K562 (cell line): Measurements from ENCODE around the gene PRPF6. TPM values are rescaled to one million over a fixed set of nuclear protein-coding genes. Genes with fewer than 3 reads are reported as not detected.

Experiments
- BRCA1 ChIP-seq, 2 experiments: fragments of 450-650 bp in 1 of 2; sonication (generic) in 1 of 2; formaldehyde crosslinking in 1 of 2; IDR thresholded peaks; 2 replicates each; pipeline versions ENCODE4 v1.5.0 to v1.6.1; 2017 to 2020; ENCODE audit warnings: mild to moderate bottlenecking in 1 of 2, missing genetic modification reagents in 1 of 2
- CBFA2T2 ChIP-seq: fragments of 450-650 bp; conservative IDR thresholded peaks from 2 replicates; pipeline ENCODE4 v1.6.1; 2017; ENCODE audit warnings: mild to moderate bottlenecking
- CCNT2 ChIP-seq: IDR thresholded peaks from 2 replicates; pipeline ENCODE4 v1.6.1; 2011; ENCODE audit warnings: borderline replicate concordance, low read depth, mild to moderate bottlenecking, moderate library complexity, mixed read lengths, low read length; ENCODE audit not compliant: insufficient read length; ENCODE audit errors: extremely low read depth
- FOXJ2 ChIP-seq: fragments of 200-800 bp; sonication (Bioruptor generic); IDR thresholded peaks from 2 replicates; pipeline ENCODE4 v1.6.1; 2016; ENCODE audit warnings: missing genetic modification characterization, missing compliant biosample characterization
- HSF4 ChIP-seq: fragments of 250-450 bp; sonication (Bioruptor Pico); IDR thresholded peaks from 2 replicates; pipeline ENCODE4 v2.1.2; 2022; ENCODE audit warnings: mild to moderate bottlenecking, moderate library complexity, borderline replicate concordance
- PHF20 ChIP-seq: fragments of 450-650 bp; IDR thresholded peaks from 2 replicates; pipeline ENCODE4 v1.6.1; 2018; ENCODE audit not compliant: partially characterized antibody
- SIN3B ChIP-seq: fragments of 450-650 bp; IDR thresholded peaks from 2 replicates; pipeline ENCODE4 v1.6.1; 2017; ENCODE audit warnings: low read depth, mild to moderate bottlenecking, moderate library complexity
- SP1 ChIP-seq: sonication (generic); formaldehyde crosslinking; IDR thresholded peaks from 2 replicates; pipeline ENCODE4 v1.8.1; 2022; ENCODE audit warnings: mild to moderate bottlenecking, missing genetic modification reagents
- SP2 ChIP-seq: IDR thresholded peaks from 2 replicates; pipeline ENCODE4 v1.6.1; 2011; ENCODE audit warnings: mild to moderate bottlenecking, low read depth, low read length, moderate library complexity; ENCODE audit not compliant: poor library complexity, severe bottlenecking; ENCODE audit errors: extremely low read depth
- TAF7 ChIP-seq: fragments of 450-650 bp; IDR thresholded peaks from 2 replicates; pipeline ENCODE4 v1.6.1; 2016; ENCODE audit warnings: missing genetic modification characterization, missing compliant biosample characterization
- U2AF2 ChIP-seq: fragments of 200-400 bp; formaldehyde crosslinking; optimal IDR thresholded peaks from 2 replicates; pipeline ENCODE3; 2017; ENCODE audit warnings: low read depth, mild to moderate bottlenecking, low read length
- ZNF124 ChIP-seq: sonication (generic); formaldehyde crosslinking; IDR thresholded peaks from 2 replicates; pipeline ENCODE4 v1.8.1; 2022; ENCODE audit warnings: missing genetic modification reagents
- polyA plus RNA-seq, 8 experiments: library from polyadenylated mRNA; depleted of rRNA in 4 of 8; stranded (reverse) in 5 of 8; unstranded in 3 of 8; fragments of >200 nt; fragmentation: Nextera tagmentation in 2 of 8; fragmentation: Illumina TruSeq in 1 of 8; extraction: Ambion mirVana in 2 of 8; extraction: Trizol in 1 of 8; gene quantifications; 2 replicates each; pipeline versions ENCODE4 v1.2.1 to v1.2.3, GENCODE V29; 2011 to 2014; ENCODE audit warnings: inconsistent platforms in 1 of 8, missing spikeins in 1 of 8
- total RNA-seq, 7 experiments: library from RNA; depleted of rRNA in 6 of 7; stranded (reverse); fragments of >200 nt in 6 of 7; fragmentation: Illumina TruSeq in 2 of 7; extraction: Trizol in 2 of 7; gene quantifications; 2 replicates each; pipeline versions ENCODE4 v1.2.1 to v1.2.3, GENCODE V29; 2011 to 2021; ENCODE audit warnings: low replicate concordance in 1 of 7
- TF ChIP-seq, protein P1 (sequence below): sonication (generic); formaldehyde crosslinking; IDR thresholded peaks from 2 replicates; pipeline ENCODE4 v1.8.0; 2022; ENCODE audit warnings: mild to moderate bottlenecking, missing genetic modification reagents
- TF ChIP-seq, protein P2 (sequence below): sonication (generic); formaldehyde crosslinking; IDR thresholded peaks from 2 replicates; pipeline ENCODE4 v1.8.1; 2023; ENCODE audit warnings: mild to moderate bottlenecking, missing genetic modification reagents
- TF ChIP-seq, protein P3 (sequence below): fragments of 250-450 bp; sonication (Bioruptor Pico); IDR thresholded peaks from 2 replicates; pipeline ENCODE4 v1.4.0; 2020
- TF ChIP-seq, protein P4 (sequence below): fragments of 450-650 bp; formaldehyde crosslinking; IDR thresholded peaks from 2 replicates; pipeline ENCODE4 v1.4.0; 2020; ENCODE audit warnings: mild to moderate bottlenecking, mixed read lengths
- TF ChIP-seq, protein P5 (sequence below): IDR thresholded peaks from 2 replicates; pipeline ENCODE4 v1.6.1; 2014; ENCODE audit warnings: antibody characterized with exemption
- TF ChIP-seq, protein P6 (sequence below): fragments of 250-450 bp; sonication (Bioruptor Pico); IDR thresholded peaks from 2 replicates; pipeline ENCODE4 v1.8.0; 2021; ENCODE audit warnings: mild to moderate bottlenecking, moderate library complexity

PRPF6 gene
- total and polyA plus RNA-seq, 9 of the 15 experiments (the other 6 are each of a cell fraction or from before 2014, with no cell fraction given) = 4.2 to 83.2 (median 59.9) TPM

DNA sequence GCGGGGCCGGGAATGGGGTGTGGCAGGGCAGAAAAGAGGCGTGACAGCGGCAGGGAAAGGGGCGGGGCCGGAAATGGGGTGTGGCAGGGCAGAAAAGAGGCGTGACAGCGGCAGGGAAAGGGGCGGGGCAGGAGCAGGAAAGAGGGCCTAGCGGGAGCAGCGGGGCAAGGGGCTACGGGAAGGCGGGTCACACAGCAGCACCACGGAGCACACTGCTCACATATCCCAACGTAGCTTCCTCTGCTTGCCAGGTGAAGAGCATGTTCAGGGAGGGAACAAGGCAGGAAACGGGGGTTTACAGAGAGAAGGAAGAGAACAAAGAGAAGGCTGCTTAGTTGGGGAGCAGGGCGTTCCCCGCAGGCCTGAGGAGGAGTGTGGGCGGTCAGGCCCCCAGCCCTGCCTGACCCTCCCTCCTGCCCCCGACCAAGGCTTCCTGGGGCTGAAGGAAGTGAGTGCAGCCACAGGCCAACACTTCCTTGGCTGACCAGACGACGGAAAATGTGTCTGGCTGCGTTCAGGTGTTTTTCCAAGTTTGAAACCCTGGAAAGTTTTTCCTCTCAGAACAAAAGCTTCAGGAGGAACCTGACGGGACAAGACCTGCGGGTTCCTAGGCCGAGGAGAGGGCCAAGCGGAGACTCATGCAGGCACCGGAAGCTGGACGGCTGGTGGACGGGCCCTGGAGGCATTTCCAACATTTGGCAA, 38.5 kb upstream of the PRPF6 start (continued):
- TF ChIP-seq SP2 (no peak), BRCA1 (IDR thresholded peaks at IDR 0.05) (no peak), BRCA1 (CRISPR knock-in tag; IDR thresholded peaks at IDR 0.05) (no peak), CBFA2T2 (no peak), TAF7 (tag) (no peak), ZNF124 (CRISPR knock-in tag) (no peak), U2AF2 (no peak), FOXJ2 (no peak), HSF4 (CRISPR knock-in tag) (no peak), PHF20 (no peak), SP1 (peak; percentile 89), CCNT2 (peak; percentile 49), SIN3B (no peak)
- TF ChIP-seq, protein P1, sequence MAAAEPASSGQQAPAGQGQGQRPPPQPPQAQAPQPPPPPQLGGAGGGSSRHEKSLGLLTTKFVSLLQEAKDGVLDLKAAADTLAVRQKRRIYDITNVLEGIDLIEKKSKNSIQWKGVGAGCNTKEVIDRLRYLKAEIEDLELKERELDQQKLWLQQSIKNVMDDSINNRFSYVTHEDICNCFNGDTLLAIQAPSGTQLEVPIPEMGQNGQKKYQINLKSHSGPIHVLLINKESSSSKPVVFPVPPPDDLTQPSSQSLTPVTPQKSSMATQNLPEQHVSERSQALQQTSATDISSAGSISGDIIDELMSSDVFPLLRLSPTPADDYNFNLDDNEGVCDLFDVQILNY (CRISPR knock-in tag) = no peak
- TF ChIP-seq, protein P2, sequence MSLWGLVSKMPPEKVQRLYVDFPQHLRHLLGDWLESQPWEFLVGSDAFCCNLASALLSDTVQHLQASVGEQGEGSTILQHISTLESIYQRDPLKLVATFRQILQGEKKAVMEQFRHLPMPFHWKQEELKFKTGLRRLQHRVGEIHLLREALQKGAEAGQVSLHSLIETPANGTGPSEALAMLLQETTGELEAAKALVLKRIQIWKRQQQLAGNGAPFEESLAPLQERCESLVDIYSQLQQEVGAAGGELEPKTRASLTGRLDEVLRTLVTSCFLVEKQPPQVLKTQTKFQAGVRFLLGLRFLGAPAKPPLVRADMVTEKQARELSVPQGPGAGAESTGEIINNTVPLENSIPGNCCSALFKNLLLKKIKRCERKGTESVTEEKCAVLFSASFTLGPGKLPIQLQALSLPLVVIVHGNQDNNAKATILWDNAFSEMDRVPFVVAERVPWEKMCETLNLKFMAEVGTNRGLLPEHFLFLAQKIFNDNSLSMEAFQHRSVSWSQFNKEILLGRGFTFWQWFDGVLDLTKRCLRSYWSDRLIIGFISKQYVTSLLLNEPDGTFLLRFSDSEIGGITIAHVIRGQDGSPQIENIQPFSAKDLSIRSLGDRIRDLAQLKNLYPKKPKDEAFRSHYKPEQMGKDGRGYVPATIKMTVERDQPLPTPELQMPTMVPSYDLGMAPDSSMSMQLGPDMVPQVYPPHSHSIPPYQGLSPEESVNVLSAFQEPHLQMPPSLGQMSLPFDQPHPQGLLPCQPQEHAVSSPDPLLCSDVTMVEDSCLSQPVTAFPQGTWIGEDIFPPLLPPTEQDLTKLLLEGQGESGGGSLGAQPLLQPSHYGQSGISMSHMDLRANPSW (CRISPR knock-in tag) = no peak
- TF ChIP-seq, protein P3, sequence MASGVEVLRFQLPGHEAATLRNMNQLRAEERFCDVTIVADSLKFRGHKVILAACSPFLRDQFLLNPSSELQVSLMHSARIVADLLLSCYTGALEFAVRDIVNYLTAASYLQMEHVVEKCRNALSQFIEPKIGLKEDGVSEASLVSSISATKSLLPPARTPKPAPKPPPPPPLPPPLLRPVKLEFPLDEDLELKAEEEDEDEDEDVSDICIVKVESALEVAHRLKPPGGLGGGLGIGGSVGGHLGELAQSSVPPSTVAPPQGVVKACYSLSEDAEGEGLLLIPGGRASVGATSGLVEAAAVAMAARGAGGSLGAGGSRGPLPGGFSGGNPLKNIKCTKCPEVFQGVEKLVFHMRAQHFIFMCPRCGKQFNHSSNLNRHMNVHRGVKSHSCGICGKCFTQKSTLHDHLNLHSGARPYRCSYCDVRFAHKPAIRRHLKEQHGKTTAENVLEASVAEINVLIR = no peak
- TF ChIP-seq, protein P4, sequence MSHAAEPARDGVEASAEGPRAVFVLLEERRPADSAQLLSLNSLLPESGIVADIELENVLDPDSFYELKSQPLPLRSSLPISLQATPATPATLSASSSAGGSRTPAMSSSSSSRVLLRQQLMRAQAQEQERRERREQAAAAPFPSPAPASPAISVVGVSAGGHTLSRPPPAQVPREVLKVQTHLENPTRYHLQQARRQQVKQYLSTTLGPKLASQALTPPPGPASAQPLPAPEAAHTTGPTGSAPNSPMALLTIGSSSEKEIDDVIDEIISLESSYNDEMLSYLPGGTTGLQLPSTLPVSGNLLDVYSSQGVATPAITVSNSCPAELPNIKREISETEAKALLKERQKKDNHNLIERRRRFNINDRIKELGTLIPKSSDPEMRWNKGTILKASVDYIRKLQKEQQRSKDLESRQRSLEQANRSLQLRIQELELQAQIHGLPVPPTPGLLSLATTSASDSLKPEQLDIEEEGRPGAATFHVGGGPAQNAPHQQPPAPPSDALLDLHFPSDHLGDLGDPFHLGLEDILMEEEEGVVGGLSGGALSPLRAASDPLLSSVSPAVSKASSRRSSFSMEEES (CRISPR knock-in tag) = no peak
- TF ChIP-seq, protein P5, sequence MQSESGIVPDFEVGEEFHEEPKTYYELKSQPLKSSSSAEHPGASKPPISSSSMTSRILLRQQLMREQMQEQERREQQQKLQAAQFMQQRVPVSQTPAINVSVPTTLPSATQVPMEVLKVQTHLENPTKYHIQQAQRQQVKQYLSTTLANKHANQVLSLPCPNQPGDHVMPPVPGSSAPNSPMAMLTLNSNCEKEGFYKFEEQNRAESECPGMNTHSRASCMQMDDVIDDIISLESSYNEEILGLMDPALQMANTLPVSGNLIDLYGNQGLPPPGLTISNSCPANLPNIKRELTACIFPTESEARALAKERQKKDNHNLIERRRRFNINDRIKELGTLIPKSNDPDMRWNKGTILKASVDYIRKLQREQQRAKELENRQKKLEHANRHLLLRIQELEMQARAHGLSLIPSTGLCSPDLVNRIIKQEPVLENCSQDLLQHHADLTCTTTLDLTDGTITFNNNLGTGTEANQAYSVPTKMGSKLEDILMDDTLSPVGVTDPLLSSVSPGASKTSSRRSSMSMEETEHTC = no peak
- TF ChIP-seq, protein P6, sequence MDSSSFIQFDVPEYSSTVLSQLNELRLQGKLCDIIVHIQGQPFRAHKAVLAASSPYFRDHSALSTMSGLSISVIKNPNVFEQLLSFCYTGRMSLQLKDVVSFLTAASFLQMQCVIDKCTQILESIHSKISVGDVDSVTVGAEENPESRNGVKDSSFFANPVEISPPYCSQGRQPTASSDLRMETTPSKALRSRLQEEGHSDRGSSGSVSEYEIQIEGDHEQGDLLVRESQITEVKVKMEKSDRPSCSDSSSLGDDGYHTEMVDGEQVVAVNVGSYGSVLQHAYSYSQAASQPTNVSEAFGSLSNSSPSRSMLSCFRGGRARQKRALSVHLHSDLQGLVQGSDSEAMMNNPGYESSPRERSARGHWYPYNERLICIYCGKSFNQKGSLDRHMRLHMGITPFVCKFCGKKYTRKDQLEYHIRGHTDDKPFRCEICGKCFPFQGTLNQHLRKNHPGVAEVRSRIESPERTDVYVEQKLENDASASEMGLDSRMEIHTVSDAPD = no peak
